IMR-90 (cell line): ENCODE measurements around the gene NAV2. TPM values are rescaled to one million over a fixed set of nuclear protein-coding genes. Genes with fewer than 3 reads are reported as not detected.

Experiments
- ATAC-seq: fragments of 200-7000 bp; cut with Tn5 transposase; 2 replicates; pipeline ENCODE4 v1.9.1; 2020; ENCODE audit warnings: low read depth, mild to moderate bottlenecking, moderate library complexity
- BruUV-seq: library from RNA; stranded (reverse); fragments of 400-500 nt; replicated peaks from 2 replicates; lab custom pipeline; 2021; lab: Mats Ljungman, UMichigan
- CTCF ChIA-PET: fragments of 300-600 bp; formaldehyde crosslinking; extraction: SDS; loops from one replicate; lab custom pipeline; 2021; ENCODE audit warnings: antibody characterized with exemption; lab: Yijun Ruan, JAX
- POLR2A ChIA-PET: fragments of 300-600 bp; sonication (Branson Sonifier 250); formaldehyde crosslinking; loops from one replicate; lab custom pipeline; 2022; ENCODE audit warnings: antibody characterized with exemption; ENCODE audit not compliant: unreplicated experiment; lab: Charles Lee
- DNase-seq: peaks from one replicate; pipeline ENCODE4 v3.0.0; 2013
- H2AFZ ChIP-seq: replicated peaks from 2 replicates; pipeline ENCODE3; 2013; ENCODE audit warnings: low read length, mild to moderate bottlenecking; ENCODE audit not compliant: poor library complexity
- H2AK5ac ChIP-seq: 2 replicates; pipeline ENCODE4 v1.6.1; 2013; ENCODE audit warnings: low read depth, low read length, inconsistent platforms
- H2AK9ac ChIP-seq: replicated peaks from 2 replicates; pipeline ENCODE3; 2013; ENCODE audit warnings: mild to moderate bottlenecking, low read depth, low read length, moderate library complexity; ENCODE audit not compliant: poor library complexity
- H2BK120ac ChIP-seq: 2 replicates; pipeline ENCODE4 v1.6.1; 2013; ENCODE audit warnings: low read depth, low read length, inconsistent platforms
- H2BK15ac ChIP-seq: 3 replicates; pipeline ENCODE4 v1.6.1; 2013; ENCODE audit warnings: low read depth, low read length, inconsistent platforms
- H2BK20ac ChIP-seq: 2 replicates; pipeline ENCODE4 v1.6.1; 2013; ENCODE audit warnings: low read depth, mild to moderate bottlenecking, inconsistent platforms, low read length, moderate library complexity
- H2BK5ac ChIP-seq: 2 replicates; pipeline ENCODE4 v1.6.1; 2013; ENCODE audit warnings: mild to moderate bottlenecking, low read depth, low read length, inconsistent platforms; ENCODE audit not compliant: poor library complexity, severe bottlenecking
- H3K14ac ChIP-seq: replicated peaks from 2 replicates; pipeline ENCODE4 v1.6.1; 2013; ENCODE audit warnings: low read depth, low read length, inconsistent platforms
- H3K18ac ChIP-seq: 2 replicates; pipeline ENCODE4 v1.6.1; 2013; ENCODE audit warnings: low read depth, low read length, control low read depth
- H3K23ac ChIP-seq: 2 replicates; pipeline ENCODE4 v1.6.1; 2013; ENCODE audit warnings: low read depth, low read length, inconsistent platforms
- H3K27ac ChIP-seq: 2 replicates; pipeline ENCODE4 v1.5.1; 2013; ENCODE audit warnings: mild to moderate bottlenecking, control low read depth, low read length; ENCODE audit not compliant: insufficient read depth
- H3K27me3 ChIP-seq: 2 replicates; pipeline ENCODE4 v1.6.1; 2013; ENCODE audit warnings: low read length; ENCODE audit not compliant: control insufficient read depth, insufficient read depth
- H3K36me3 ChIP-seq: 2 replicates; pipeline ENCODE4 v1.6.1; 2013; ENCODE audit warnings: low read length, mixed read lengths; ENCODE audit not compliant: control insufficient read depth, insufficient read depth
- H3K4ac ChIP-seq: 2 replicates; pipeline ENCODE4 v1.6.1; 2013; ENCODE audit warnings: low read depth, low read length, inconsistent platforms
- H3K4me1 ChIP-seq: 2 replicates; pipeline ENCODE4 v1.6.1; 2013; ENCODE audit warnings: low read length, mixed read lengths; ENCODE audit not compliant: control insufficient read depth, insufficient read depth
- H3K4me2 ChIP-seq: 2 replicates; pipeline ENCODE4 v1.6.1; 2013; ENCODE audit warnings: low read depth, mild to moderate bottlenecking, control low read depth, low read length, moderate library complexity
- H3K4me3 ChIP-seq: 2 replicates; pipeline ENCODE4 v1.5.1; 2013; ENCODE audit warnings: low read depth, mild to moderate bottlenecking, control low read depth, low read length, moderate library complexity; ENCODE audit not compliant: insufficient read depth
- H3K56ac ChIP-seq: 2 replicates; pipeline ENCODE4 v1.6.1; 2013; ENCODE audit warnings: low read length, inconsistent platforms; ENCODE audit not compliant: insufficient read depth; ENCODE audit errors: extremely low read depth
- H3K79me1 ChIP-seq, 2 experiments: 2 replicates each; pipeline ENCODE4 v1.6.1; 2013; ENCODE audit warnings: low read length in 2 of 2, inconsistent platforms in 1 of 2, low read depth in 1 of 2
- H3K9ac ChIP-seq: 2 replicates; pipeline ENCODE4 v1.6.1; 2013; ENCODE audit warnings: low read depth, low read length, control low read depth
- H3K9me1 ChIP-seq: 2 replicates; pipeline ENCODE4 v1.6.1; 2013; ENCODE audit warnings: low read length, inconsistent platforms; ENCODE audit not compliant: insufficient read depth
- H3K9me3 ChIP-seq: 2 replicates; pipeline ENCODE4 v1.6.1; 2013; ENCODE audit warnings: low read length; ENCODE audit not compliant: control insufficient read depth, insufficient read depth
- H4K20me1 ChIP-seq: 2 replicates; pipeline ENCODE4 v1.6.1; 2013; ENCODE audit warnings: low read length, inconsistent platforms; ENCODE audit not compliant: insufficient read depth
- H4K5ac ChIP-seq: 2 replicates; pipeline ENCODE4 v1.6.1; 2013; ENCODE audit warnings: mild to moderate bottlenecking, low read depth, low read length, control low read depth
- H4K8ac ChIP-seq, 2 experiments: 2 replicates each; pipeline ENCODE4 v1.6.1; 2013; ENCODE audit warnings: low read depth in 2 of 2, low read length in 2 of 2, control low read depth in 1 of 2, inconsistent platforms in 1 of 2
- H4K91ac ChIP-seq: 2 replicates; pipeline ENCODE4 v1.6.1; 2013; ENCODE audit warnings: low read depth, low read length, inconsistent platforms; ENCODE audit not compliant: insufficient read depth
- CEBPB ChIP-seq: IDR thresholded peaks from 2 replicates; pipeline ENCODE4 v1.6.1; 2012; ENCODE audit warnings: low read depth, low read length, improper control_type of control experiment
- CTCF ChIP-seq: conservative IDR thresholded peaks from 2 replicates; pipeline ENCODE4 v1.5.1; 2012; ENCODE audit warnings: mild to moderate bottlenecking, low read depth, low read length, improper control_type of control experiment
- MXI1 ChIP-seq: IDR thresholded peaks from 2 replicates; pipeline ENCODE4 v1.6.1; 2012; ENCODE audit warnings: low read depth, mild to moderate bottlenecking, low read length, moderate library complexity, borderline replicate concordance
- RAD21 ChIP-seq: IDR thresholded peaks from 2 replicates; pipeline ENCODE4 v1.6.1; 2012; ENCODE audit warnings: low read length, improper control_type of control experiment
- RCOR1 ChIP-seq: IDR thresholded peaks from 2 replicates; pipeline ENCODE4 v1.6.1; 2012; ENCODE audit warnings: mild to moderate bottlenecking, low read length, improper control_type of control experiment; ENCODE audit not compliant: insufficient replicate concordance
- USF2 ChIP-seq: fragments of 150-350 bp; IDR thresholded peaks from 2 replicates; pipeline ENCODE4 v1.6.1; 2017; ENCODE audit warnings: mild to moderate bottlenecking, antibody characterized with exemption, low read length, low read depth
- WGBS, 2 experiments: methylation state at CpG; one replicate each; pipeline versions ENCODE4 v1.1.5 to v1.1.7; 2013; ENCODE audit warnings: missing lambda C conversion rate in 2 of 2; ENCODE audit not compliant: insufficient read length in 1 of 2; ENCODE audit errors: extremely low coverage in 2 of 2; 5-methylcytosine and 5-hydroxymethylcytosine counted together
- dilution Hi-C: fragments of 300-500 bp; cut with HindIII; formaldehyde crosslinking; loops from one replicate; pipeline ENCODE4 v1.14.3; 2018; ENCODE audit warnings: low sequenced_read_pairs; ENCODE audit not compliant: unreplicated experiment
- in situ Hi-C: fragments of 300-500 bp; cut with MboI; formaldehyde crosslinking; loops from 3 replicates; pipeline ENCODE4 v1.14.3; 2019; ENCODE audit warnings: low sequenced_read_pairs, inconsistent platforms, mixed read lengths
- intact Hi-C: fragments of 100-400 bp; cut with micrococcal nuclease; formaldehyde crosslinking; loops from 2 replicates; pipeline ENCODE4 v1.10.0; 2022
- polyA plus RNA-seq, 3 experiments: library from polyadenylated mRNA; depleted of rRNA; stranded (reverse); fragments of >200 nt; gene quantifications; 2 replicates each; pipeline ENCODE4 v1.2.3, GENCODE V29; 2012; ENCODE audit warnings: low replicate concordance in 1 of 3
- total RNA-seq: library from RNA; depleted of rRNA; stranded (reverse); fragments of >200 nt; gene quantifications from 2 replicates; pipeline ENCODE4 v1.2.3, GENCODE V29; 2012

NAV2 gene
- total and polyA plus RNA-seq, 2 of the 4 experiments (the other 2 are of a cell fraction), result 4.5 to 12.6 TPM

- intact Hi-C loops (no loop called here), dilution Hi-C loops (no loop called here), in situ Hi-C loops (no loop called here)
- Histone ChIP-seq H4K20me1 (peaks cover 12% of the 10 kb centered on the region; the same call in 1 of the 2 replicates), H3K14ac (no peak overlapping the region), H2AK9ac (no peak overlapping the region), H3K18ac (no peak overlapping the region), H3K9me3 (no peaks in the 10 kb centered on the region), H3K27me3 (no peaks in the 10 kb centered on the region), H3K79me1 (peaks cover 23 to 36% of the 10 kb centered on the region in 2 experiments; a peak in 3 of 4 replicates), H3K9me1 (peaks cover 5% of the 10 kb centered on the region; the same call in 1 of the 2 replicates), H3K9ac (no peak overlapping the region), H2BK20ac (no peak overlapping the region), H2AFZ (no peak overlapping the region), H4K5ac (no peak overlapping the region), H3K4ac (no peak overlapping the region), H3K4me2 (no peak overlapping the region), H3K4me3 (no peak overlapping the region), H4K91ac (no peak overlapping the region), H3K56ac (no peak overlapping the region), H2AK5ac (no peak overlapping the region), H3K36me3 (peaks cover 3% of the 10 kb centered on the region; the same call in 1 of the 2 replicates), H4K8ac (no peak overlapping the region), H2BK120ac (no peak overlapping the region), H3K23ac (no peak overlapping the region), H2BK15ac (no peak overlapping the region), H3K4me1 (peaks cover 8% of the 10 kb centered on the region; the same call in 1 of the 2 replicates), H2BK5ac (no peak overlapping the region), H3K27ac (no peak overlapping the region)
- BruUV-seq, result no TSS peak
- no CpG with 5 or more reads among the region's 6 CpGs for WGBS, 2 experiments
- ChIA-PET CTCF (no interaction called here), POLR2A (no interaction called here)
- peak; percentile 65 for DNase-seq
- no peak for TF ChIP-seq RCOR1
- TF ChIP-seq MXI1, result no peak
- TF ChIP-seq USF2, result no peak
- no peak for TF ChIP-seq CTCF
- no peak for TF ChIP-seq RAD21
- peak; percentile 28 for TF ChIP-seq CEBPB
- ATAC-seq, result peak; percentile 19; the same call in 1 of the 2 replicates
These were observed 155.7 kb downstream of the NAV2 start for GRCh38 chr11:19868281-19868821.
